Lower lobe of right lung (tissue), 2 donors: ENCODE results near the gene GIPC1. TPM values are rescaled to one million over a fixed set of nuclear protein-coding genes. Genes with fewer than 3 reads are reported as not detected.
A peak's percentile ranks its signal among the peaks of the same experiment; 100 is the strongest.

Source experiments
- ATAC-seq, 2 donors: fragments of 200-7000 bp; cut with Tn5 transposase; one replicate each; pipeline ENCODE4 v1.9.1; 2020 to 2022; ENCODE audit warnings: mild to moderate bottlenecking in 2 of 2, moderate library complexity in 2 of 2
- DNase-seq: peaks from one replicate; pipeline ENCODE4 v3.0.0-alpha.2; 2020
- H3K27ac ChIP-seq: fragments of 200-600 bp; one replicate; pipeline ENCODE4 v1.8.0; 2022
- H3K27me3 ChIP-seq: fragments of 200-600 bp; one replicate; pipeline ENCODE4 v1.8.0; 2022; ENCODE audit warnings: low read depth
- H3K36me3 ChIP-seq: fragments of 200-600 bp; one replicate; pipeline ENCODE4 v1.8.0; 2022; ENCODE audit warnings: mild to moderate bottlenecking
- H3K4me1 ChIP-seq: fragments of 200-600 bp; one replicate; pipeline ENCODE4 v1.8.0; 2022
- H3K4me3 ChIP-seq: fragments of 200-600 bp; one replicate; pipeline ENCODE4 v1.8.0; 2022; ENCODE audit warnings: mild to moderate bottlenecking
- H3K9me3 ChIP-seq: fragments of 200-600 bp; one replicate; pipeline ENCODE4 v1.8.0; 2022
- CTCF ChIP-seq: fragments of 200-600 bp; IDR thresholded peaks from one replicate; pipeline ENCODE4 v1.8.0; 2022; ENCODE audit warnings: antibody characterized with exemption, mild to moderate bottlenecking
- intact Hi-C: fragments of 100-400 bp; cut with DNase I; formaldehyde crosslinking; loops from one replicate; pipeline ENCODE4 v1.11.0; 2022
- total RNA-seq: library from RNA; stranded (reverse); fragmentation: NEBNext Ultra II Directional; extraction: Animal tissue kit (Norgen Biotek cat#: 25700); gene quantifications from one replicate; pipeline ENCODE4 v1.2.1, GENCODE V29; 2021
- donor health status: DM: no; HTN: yes; CAD: no; lungs with severe emphysema.

GIPC1 gene
- total RNA-seq, 1 donor from 2014 or later: 72.1 TPM

GRCh38 chr19:14480700-14481079 lies 15.2 kb downstream of the GIPC1 start:
- no peak for TF ChIP-seq CTCF
- H3K9me3 ChIP-seq: no peaks in the 10 kb centered on the region
- H3K36me3 ChIP-seq: peaks cover 66% of the 10 kb centered on the region
- H3K4me3 ChIP-seq: no peak overlapping the region
- no peak overlapping the region for H3K27ac ChIP-seq
- no peaks in the 10 kb centered on the region for H3K27me3 ChIP-seq
- DNase-seq (no peak), ATAC-seq (no peak)
- peaks cover 18% of the 10 kb centered on the region for H3K4me1 ChIP-seq
- intact Hi-C loops: no loop called here

- H3K4me1 ChIP-seq: peaks cover 24% of the 10 kb centered on the region
- H3K27me3 ChIP-seq: peaks cover 2% of the 10 kb centered on the region
- H3K36me3 ChIP-seq: peaks cover 66% of the 10 kb centered on the region
- TF ChIP-seq CTCF: peak; percentile 93
- peak; percentile 34 to 39 for ATAC-seq
- intact Hi-C loops: no loop called here
- DNase-seq: peak; percentile 67
- no peaks in the 10 kb centered on the region for H3K9me3 ChIP-seq
- no peak overlapping the region for H3K4me3 ChIP-seq
- H3K27ac ChIP-seq: no peak overlapping the region
These were observed 15.8 kb downstream of the GIPC1 start for GRCh38 chr19:14479975-14480699.

GRCh38 chr19:14479309-14479974 lies 16.5 kb downstream of the GIPC1 start:
- H3K4me1 ChIP-seq: peaks cover 28% of the 10 kb centered on the region
- no peak for TF ChIP-seq CTCF
- no peak overlapping the region for H3K27ac ChIP-seq
- DNase-seq (no peak), ATAC-seq (no peak)
- H3K4me3 ChIP-seq: no peak overlapping the region
- H3K27me3 ChIP-seq: peaks cover 9% of the 10 kb centered on the region
- no peaks in the 10 kb centered on the region for H3K9me3 ChIP-seq
- peaks cover 63% of the 10 kb centered on the region for H3K36me3 ChIP-seq
- intact Hi-C loops: no loop called here

GRCh38 chr19:14478113-14478545 lies 17.8 kb downstream of the GIPC1 start:
- H3K27ac ChIP-seq: peak overlapping the region; percentile 65

More at GRCh38 chr19:14478113-14478545, 17.8 kb downstream of the GIPC1 start:
- Histone ChIP-seq H3K36me3 (peaks cover 55% of the 10 kb centered on the region), H3K4me3 (no peak overlapping the region), H3K4me1 (peaks cover 31% of the 10 kb centered on the region), H3K9me3 (no peaks in the 10 kb centered on the region), H3K27me3 (peaks cover 16% of the 10 kb centered on the region)
- ATAC-seq: no peak
- no peak for DNase-seq
- intact Hi-C loops: no loop called here
- no peak for TF ChIP-seq CTCF
